IMR-90 (cell line): ENCODE results near the gene AGBL1. TPM values are rescaled to one million over a fixed set of nuclear protein-coding genes. Genes with fewer than 3 reads are reported as not detected.

Experiments
- ATAC-seq: fragments of 200-7000 bp; cut with Tn5 transposase; 2 replicates; pipeline ENCODE4 v1.9.1; 2020; ENCODE audit warnings: low read depth, mild to moderate bottlenecking, moderate library complexity
- BruUV-seq: library from RNA; stranded (reverse); fragments of 400-500 nt; replicated peaks from 2 replicates; lab custom pipeline; 2021; lab: Mats Ljungman, UMichigan
- CTCF ChIA-PET: fragments of 300-600 bp; formaldehyde crosslinking; extraction: SDS; loops from one replicate; lab custom pipeline; 2021; ENCODE audit warnings: antibody characterized with exemption; lab: Yijun Ruan, JAX
- POLR2A ChIA-PET: fragments of 300-600 bp; sonication (Branson Sonifier 250); formaldehyde crosslinking; loops from one replicate; lab custom pipeline; 2022; ENCODE audit warnings: antibody characterized with exemption; ENCODE audit not compliant: unreplicated experiment; lab: Charles Lee
- DNase-seq: peaks from one replicate; pipeline ENCODE4 v3.0.0; 2013
- H2AFZ ChIP-seq: replicated peaks from 2 replicates; pipeline ENCODE3; 2013; ENCODE audit warnings: low read length, mild to moderate bottlenecking; ENCODE audit not compliant: poor library complexity
- H2AK5ac ChIP-seq: 2 replicates; pipeline ENCODE4 v1.6.1; 2013; ENCODE audit warnings: low read depth, low read length, inconsistent platforms
- H2AK9ac ChIP-seq: replicated peaks from 2 replicates; pipeline ENCODE3; 2013; ENCODE audit warnings: mild to moderate bottlenecking, low read depth, low read length, moderate library complexity; ENCODE audit not compliant: poor library complexity
- H2BK120ac ChIP-seq: 2 replicates; pipeline ENCODE4 v1.6.1; 2013; ENCODE audit warnings: low read depth, low read length, inconsistent platforms
- H2BK15ac ChIP-seq: 3 replicates; pipeline ENCODE4 v1.6.1; 2013; ENCODE audit warnings: low read depth, low read length, inconsistent platforms
- H2BK20ac ChIP-seq: 2 replicates; pipeline ENCODE4 v1.6.1; 2013; ENCODE audit warnings: low read depth, mild to moderate bottlenecking, inconsistent platforms, low read length, moderate library complexity
- H2BK5ac ChIP-seq: 2 replicates; pipeline ENCODE4 v1.6.1; 2013; ENCODE audit warnings: mild to moderate bottlenecking, low read depth, low read length, inconsistent platforms; ENCODE audit not compliant: poor library complexity, severe bottlenecking
- H3K14ac ChIP-seq: replicated peaks from 2 replicates; pipeline ENCODE4 v1.6.1; 2013; ENCODE audit warnings: low read depth, low read length, inconsistent platforms
- H3K18ac ChIP-seq: 2 replicates; pipeline ENCODE4 v1.6.1; 2013; ENCODE audit warnings: low read depth, low read length, control low read depth
- H3K23ac ChIP-seq: 2 replicates; pipeline ENCODE4 v1.6.1; 2013; ENCODE audit warnings: low read depth, low read length, inconsistent platforms
- H3K27ac ChIP-seq: 2 replicates; pipeline ENCODE4 v1.5.1; 2013; ENCODE audit warnings: mild to moderate bottlenecking, control low read depth, low read length; ENCODE audit not compliant: insufficient read depth
- H3K27me3 ChIP-seq: 2 replicates; pipeline ENCODE4 v1.6.1; 2013; ENCODE audit warnings: low read length; ENCODE audit not compliant: control insufficient read depth, insufficient read depth
- H3K36me3 ChIP-seq: 2 replicates; pipeline ENCODE4 v1.6.1; 2013; ENCODE audit warnings: low read length, mixed read lengths; ENCODE audit not compliant: control insufficient read depth, insufficient read depth
- H3K4ac ChIP-seq: 2 replicates; pipeline ENCODE4 v1.6.1; 2013; ENCODE audit warnings: low read depth, low read length, inconsistent platforms
- H3K4me1 ChIP-seq: 2 replicates; pipeline ENCODE4 v1.6.1; 2013; ENCODE audit warnings: low read length, mixed read lengths; ENCODE audit not compliant: control insufficient read depth, insufficient read depth
- H3K4me2 ChIP-seq: 2 replicates; pipeline ENCODE4 v1.6.1; 2013; ENCODE audit warnings: low read depth, mild to moderate bottlenecking, control low read depth, low read length, moderate library complexity
- H3K4me3 ChIP-seq: 2 replicates; pipeline ENCODE4 v1.5.1; 2013; ENCODE audit warnings: low read depth, mild to moderate bottlenecking, control low read depth, low read length, moderate library complexity; ENCODE audit not compliant: insufficient read depth
- H3K56ac ChIP-seq: 2 replicates; pipeline ENCODE4 v1.6.1; 2013; ENCODE audit warnings: low read length, inconsistent platforms; ENCODE audit not compliant: insufficient read depth; ENCODE audit errors: extremely low read depth
- H3K79me1 ChIP-seq, 2 experiments: 2 replicates each; pipeline ENCODE4 v1.6.1; 2013; ENCODE audit warnings: low read length in 2 of 2, inconsistent platforms in 1 of 2, low read depth in 1 of 2
- H3K9ac ChIP-seq: 2 replicates; pipeline ENCODE4 v1.6.1; 2013; ENCODE audit warnings: low read depth, low read length, control low read depth
- H3K9me1 ChIP-seq: 2 replicates; pipeline ENCODE4 v1.6.1; 2013; ENCODE audit warnings: low read length, inconsistent platforms; ENCODE audit not compliant: insufficient read depth
- H3K9me3 ChIP-seq: 2 replicates; pipeline ENCODE4 v1.6.1; 2013; ENCODE audit warnings: low read length; ENCODE audit not compliant: control insufficient read depth, insufficient read depth
- H4K20me1 ChIP-seq: 2 replicates; pipeline ENCODE4 v1.6.1; 2013; ENCODE audit warnings: low read length, inconsistent platforms; ENCODE audit not compliant: insufficient read depth
- H4K5ac ChIP-seq: 2 replicates; pipeline ENCODE4 v1.6.1; 2013; ENCODE audit warnings: mild to moderate bottlenecking, low read depth, low read length, control low read depth
- H4K8ac ChIP-seq, 2 experiments: 2 replicates each; pipeline ENCODE4 v1.6.1; 2013; ENCODE audit warnings: low read depth in 2 of 2, low read length in 2 of 2, control low read depth in 1 of 2, inconsistent platforms in 1 of 2
- H4K91ac ChIP-seq: 2 replicates; pipeline ENCODE4 v1.6.1; 2013; ENCODE audit warnings: low read depth, low read length, inconsistent platforms; ENCODE audit not compliant: insufficient read depth
- CTCF ChIP-seq: conservative IDR thresholded peaks from 2 replicates; pipeline ENCODE4 v1.5.1; 2012; ENCODE audit warnings: mild to moderate bottlenecking, low read depth, low read length, improper control_type of control experiment
- MAZ ChIP-seq: IDR thresholded peaks from 2 replicates; pipeline ENCODE4 v1.6.1; 2012; ENCODE audit warnings: low read depth, mild to moderate bottlenecking, low read length, improper control_type of control experiment, moderate library complexity, borderline replicate concordance
- USF2 ChIP-seq: fragments of 150-350 bp; IDR thresholded peaks from 2 replicates; pipeline ENCODE4 v1.6.1; 2017; ENCODE audit warnings: mild to moderate bottlenecking, antibody characterized with exemption, low read length, low read depth
- WGBS, 2 experiments: methylation state at CpG; one replicate each; pipeline versions ENCODE4 v1.1.5 to v1.1.7; 2013; ENCODE audit warnings: missing lambda C conversion rate in 2 of 2; ENCODE audit not compliant: insufficient read length in 1 of 2; ENCODE audit errors: extremely low coverage in 2 of 2; 5-methylcytosine and 5-hydroxymethylcytosine counted together
- dilution Hi-C: fragments of 300-500 bp; cut with HindIII; formaldehyde crosslinking; loops from one replicate; pipeline ENCODE4 v1.14.3; 2018; ENCODE audit warnings: low sequenced_read_pairs; ENCODE audit not compliant: unreplicated experiment
- in situ Hi-C: fragments of 300-500 bp; cut with MboI; formaldehyde crosslinking; loops from 3 replicates; pipeline ENCODE4 v1.14.3; 2019; ENCODE audit warnings: low sequenced_read_pairs, inconsistent platforms, mixed read lengths
- intact Hi-C: fragments of 100-400 bp; cut with micrococcal nuclease; formaldehyde crosslinking; loops from 2 replicates; pipeline ENCODE4 v1.10.0; 2022
- polyA plus RNA-seq, 3 experiments: library from polyadenylated mRNA; depleted of rRNA; stranded (reverse); fragments of >200 nt; gene quantifications; 2 replicates each; pipeline ENCODE4 v1.2.3, GENCODE V29; 2012; ENCODE audit warnings: low replicate concordance in 1 of 3
- total RNA-seq: library from RNA; depleted of rRNA; stranded (reverse); fragments of >200 nt; gene quantifications from 2 replicates; pipeline ENCODE4 v1.2.3, GENCODE V29; 2012

The AGBL1 gene
- total and polyA plus RNA-seq, 2 of the 4 experiments (the other 2 are of a cell fraction) = not detected

- no TSS peak for BruUV-seq
- no peak overlapping the region for H3K56ac ChIP-seq
- DNase-seq (no peak), ATAC-seq (no peak)
- H2BK20ac ChIP-seq = no peak overlapping the region
- H3K18ac ChIP-seq = no peak overlapping the region
- H4K20me1 ChIP-seq = no peaks in the 10 kb centered on the region
- H3K4me2 ChIP-seq = no peak overlapping the region
- H2AFZ ChIP-seq = no peak overlapping the region
- H3K9ac ChIP-seq = no peak overlapping the region
- H4K5ac ChIP-seq = no peak overlapping the region
- no peaks in the 10 kb centered on the region for H3K9me1 ChIP-seq
- no peak overlapping the region for H3K14ac ChIP-seq
- H2AK9ac ChIP-seq = no peak overlapping the region
- H2BK5ac ChIP-seq = no peak overlapping the region
- H2AK5ac ChIP-seq = no peak overlapping the region
- no peak overlapping the region for H2BK120ac ChIP-seq
- intact Hi-C loops = no loop called here
- H3K27ac ChIP-seq = no peak overlapping the region
- WGBS, 2 experiments = no CpG with 5 or more reads among the region's 1 CpG
- ChIA-PET CTCF (no interaction called here), POLR2A (no interaction called here)
- no peak overlapping the region for H4K8ac ChIP-seq
- TF ChIP-seq MAZ (no peak), CTCF (no peak), USF2 (no peak)
- no peak overlapping the region for H3K23ac ChIP-seq
- peaks cover 6% of the 10 kb centered on the region; the same call in 1 of the 2 replicates for H3K9me3 ChIP-seq
- H3K36me3 ChIP-seq = no peaks in the 10 kb centered on the region
- H4K91ac ChIP-seq = no peak overlapping the region
- in situ Hi-C loops = no loop called here
- dilution Hi-C loops = no loop called here
- H3K4me3 ChIP-seq = no peak overlapping the region
- H3K4ac ChIP-seq = no peak overlapping the region
- no peak overlapping the region for H2BK15ac ChIP-seq
- H3K27me3 ChIP-seq = no peaks in the 10 kb centered on the region
- no peaks in the 10 kb centered on the region for H3K4me1 ChIP-seq
- no peaks in the 10 kb centered on the region for H3K79me1 ChIP-seq
These were observed 762.5 kb downstream of the AGBL1 start for GRCh38 chr15:86842199-86842598.
